GM12878 (cell line): ENCODE data around the gene SZRD1. TPM values are rescaled to one million over a fixed set of nuclear protein-coding genes. Genes with fewer than 3 reads are reported as not detected.

ENCODE experiments used
- ATF7 ChIP-seq: fragments of 450-650 bp; IDR thresholded peaks from 2 replicates; pipeline ENCODE4 v1.6.1; 2016; ENCODE audit warnings: low read depth, mild to moderate bottlenecking
- CHD2 ChIP-seq: IDR thresholded peaks from 2 replicates; pipeline ENCODE4 v1.6.1; 2011; ENCODE audit warnings: low read depth, low read length, improper control_type of control experiment, borderline replicate concordance
- CREM ChIP-seq: IDR thresholded peaks from 2 replicates; pipeline ENCODE4 v1.6.1; 2014; ENCODE audit warnings: antibody characterized with exemption, low read depth
- EGR1 ChIP-seq, 2 experiments: IDR thresholded peaks; 1 replicate in 1 of 2; 2 replicates in 1 of 2; pipeline ENCODE4 v1.6.1; 2011 to 2012; ENCODE audit warnings: low read depth in 2 of 2, low read length in 2 of 2, borderline replicate concordance in 1 of 2, mild to moderate bottlenecking in 1 of 2, moderate library complexity in 1 of 2
- FOS ChIP-seq: IDR thresholded peaks from 3 replicates; pipeline ENCODE4 v1.6.1; 2011; ENCODE audit warnings: borderline replicate concordance; ENCODE audit not compliant: insufficient read length; ENCODE audit errors: extremely low read depth
- HDGF ChIP-seq: fragments of 450-650 bp; IDR thresholded peaks from 2 replicates; pipeline ENCODE4 v1.6.1; 2016; ENCODE audit warnings: antibody characterized with exemption
- IKZF2 ChIP-seq, 2 experiments: fragments of 450-650 bp; IDR thresholded peaks; 2 replicates each; pipeline ENCODE4 v1.6.1; 2017; ENCODE audit warnings: mild to moderate bottlenecking in 2 of 2, moderate library complexity in 2 of 2
- MTA2 ChIP-seq: fragments of 450-650 bp; IDR thresholded peaks from 2 replicates; pipeline ENCODE4 v1.6.1; 2016; ENCODE audit warnings: low read depth, mild to moderate bottlenecking, moderate library complexity
- NFXL1 ChIP-seq: fragments of 450-650 bp; IDR thresholded peaks from 2 replicates; pipeline ENCODE4 v1.6.1; 2017; ENCODE audit warnings: antibody characterized with exemption, mild to moderate bottlenecking, borderline replicate concordance
- PRDM15 ChIP-seq: fragments of 450-650 bp; formaldehyde crosslinking; IDR thresholded peaks from 2 replicates; pipeline ENCODE4 v1.4.0; 2020; ENCODE audit warnings: mild to moderate bottlenecking, moderate library complexity
- RELB ChIP-seq: fragments of 450-650 bp; IDR thresholded peaks from 2 replicates; pipeline ENCODE4 v1.6.1; 2017; ENCODE audit warnings: low read depth, mild to moderate bottlenecking, moderate library complexity
- STAT3 ChIP-seq: IDR thresholded peaks from 2 replicates; pipeline ENCODE4 v1.6.1; 2011; ENCODE audit warnings: low read depth, low read length, improper control_type of control experiment
- TCF12 ChIP-seq: IDR thresholded peaks from 2 replicates; pipeline ENCODE4 v1.6.1; 2011; ENCODE audit warnings: low read depth, mild to moderate bottlenecking, low read length
- USF2 ChIP-seq: IDR thresholded peaks from 2 replicates; pipeline ENCODE4 v1.6.1; 2011; ENCODE audit warnings: low read depth, low read length, improper control_type of control experiment, borderline replicate concordance
- ZSCAN29 ChIP-seq: fragments of 450-650 bp; IDR thresholded peaks from 2 replicates; pipeline ENCODE4 v1.6.1; 2017; ENCODE audit warnings: mild to moderate bottlenecking, moderate library complexity
- polyA plus RNA-seq, 11 experiments: library from polyadenylated mRNA; depleted of rRNA in 4 of 11; unstranded in 6 of 11; stranded (reverse) in 5 of 11; fragments of >200 nt; fragmentation: Nextera tagmentation in 4 of 11; fragmentation: Illumina TruSeq in 1 of 11; extraction: Ambion mirVana in 4 of 11; extraction: Trizol in 1 of 11; gene quantifications; 1 replicate in 1 of 11; 2 replicates in 10 of 11; pipeline versions ENCODE4 v1.2.1 to v1.2.3, GENCODE V29; 2011 to 2016; ENCODE audit warnings: inconsistent platforms in 2 of 11, missing spikeins in 2 of 11, low read depth in 1 of 11
- total RNA-seq, 4 experiments: library from RNA; depleted of rRNA in 3 of 4; stranded (reverse); fragments of >200 nt in 3 of 4; fragmentation: Illumina TruSeq in 1 of 4; extraction: Trizol in 1 of 4; gene quantifications; 2 replicates each; pipeline versions ENCODE4 v1.2.1 to v1.2.3, GENCODE V29; 2013 to 2021

SZRD1 gene
- total and polyA plus RNA-seq, 10 of the 15 experiments (the other 5 are each of a cell fraction or from before 2014, with no cell fraction given): 5.6 to 213 (median 113) TPM

- TF ChIP-seq CHD2 (peak; percentile 44; the same call in 1 of the 2 replicates), EGR1 (IDR thresholded peaks at IDR 0.05; ENCODE audit: borderline replicate concordance in 1 of 2, low read depth in 2 of 2, low read length in 2 of 2) (no peak), TCF12 (no peak), CREM (no peak), ATF7 (peak; percentile 52), MTA2 (no peak), PRDM15 (no peak), FOS (no peak), HDGF (peak; percentile 88), STAT3 (no peak), IKZF2 (IDR thresholded peaks at IDR 0.05) (peak; percentile 62 to 72; a peak in 3 of 4 replicates), NFXL1 (no peak), USF2 (no peak), RELB (peak; percentile 43; the same call in 1 of the 2 replicates), ZSCAN29 (no peak)
Measured at GRCh38 chr1:16420424-16421118, 53.5 kb downstream of the SZRD1 start (continued).
